NCI-H748 (cell line): ENCODE measurements around the gene PLPP4.

ENCODE experiments used
- DNase-seq: peaks from one replicate; lab custom pipeline; 2025; ENCODE audit not compliant: unreplicated experiment; lab: John Stamatoyannopoulos, UW

The PLPP4 gene

DNA sequence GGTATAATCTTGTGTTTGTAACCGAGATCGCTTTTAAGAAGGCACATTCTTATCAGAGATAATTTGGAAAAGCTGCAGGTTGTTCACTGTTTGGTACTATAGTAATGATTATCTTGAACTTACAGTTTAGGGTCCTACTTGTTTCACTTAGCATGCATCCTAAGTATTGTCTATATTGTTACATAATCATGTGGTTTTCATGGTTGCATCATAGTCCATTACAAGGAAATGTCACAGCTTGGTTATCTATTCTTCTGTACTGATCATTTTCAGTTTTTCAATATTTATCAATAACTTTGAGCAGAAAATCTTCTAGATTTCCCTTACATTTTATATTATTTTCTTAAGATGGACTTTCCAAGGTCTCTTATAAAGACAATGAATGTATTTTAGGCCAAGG is 116.3 kb downstream of the PLPP4 start:
- no peak for DNase-seq

DNA sequence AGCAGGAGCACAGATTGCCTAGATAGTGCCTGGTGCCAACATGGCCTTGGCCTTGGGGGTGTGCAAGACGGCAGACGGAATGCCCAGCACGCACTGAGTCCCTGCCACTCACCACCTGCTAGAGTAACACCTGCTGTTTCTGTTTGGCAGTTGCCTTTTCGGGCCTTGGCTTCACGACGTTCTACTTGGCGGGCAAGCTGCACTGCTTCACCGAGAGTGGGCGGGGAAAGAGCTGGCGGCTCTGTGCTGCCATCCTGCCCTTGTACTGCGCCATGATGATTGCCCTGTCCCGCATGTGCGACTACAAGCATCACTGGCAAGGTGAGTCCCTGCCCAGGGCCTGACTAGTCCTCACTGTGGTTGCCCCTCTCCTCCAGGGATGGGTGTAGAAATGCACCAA is 118.0 kb downstream of the PLPP4 start:
- no peak for DNase-seq

DNA sequence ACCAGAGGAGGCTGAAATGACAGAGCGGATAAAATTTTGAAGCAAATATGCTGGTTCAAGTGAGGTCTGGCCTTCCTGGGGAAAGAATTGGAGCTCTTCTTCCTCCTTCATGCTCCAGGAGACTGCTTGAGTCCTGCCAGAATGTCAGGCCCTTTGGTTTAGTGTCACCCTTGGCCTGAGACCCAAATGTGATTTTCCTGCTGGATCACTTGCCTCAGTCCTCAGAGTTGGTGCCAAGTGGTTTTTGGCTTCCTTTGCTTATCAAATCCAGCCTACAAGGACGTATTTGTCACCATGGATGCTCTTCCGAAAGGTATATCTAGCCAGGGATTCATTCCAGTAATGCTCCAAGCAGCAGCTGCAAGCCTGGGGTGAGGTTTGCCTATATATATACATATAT is 118.4 kb downstream of the PLPP4 start:
- DNase-seq = no peak

DNA sequence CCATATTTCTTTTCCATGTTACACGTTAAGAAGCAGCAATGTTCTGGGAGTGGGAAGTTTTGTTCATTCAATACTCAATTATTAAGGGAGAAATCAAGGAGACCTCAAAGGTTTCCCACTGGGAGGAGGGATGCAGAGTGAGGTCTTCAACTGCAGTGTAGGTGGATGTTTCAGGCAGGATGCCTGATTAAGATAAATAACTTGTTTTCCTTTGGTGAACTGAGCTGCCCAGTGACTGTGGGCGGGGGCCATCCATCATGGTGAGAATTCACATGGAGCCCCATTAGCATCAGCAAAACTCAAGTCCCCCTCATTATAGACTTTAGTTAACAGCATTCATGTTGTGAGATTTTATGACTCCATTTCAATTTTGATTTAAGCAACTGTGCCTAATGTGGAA is 121.1 kb downstream of the PLPP4 start:
- no peak for DNase-seq

DNA sequence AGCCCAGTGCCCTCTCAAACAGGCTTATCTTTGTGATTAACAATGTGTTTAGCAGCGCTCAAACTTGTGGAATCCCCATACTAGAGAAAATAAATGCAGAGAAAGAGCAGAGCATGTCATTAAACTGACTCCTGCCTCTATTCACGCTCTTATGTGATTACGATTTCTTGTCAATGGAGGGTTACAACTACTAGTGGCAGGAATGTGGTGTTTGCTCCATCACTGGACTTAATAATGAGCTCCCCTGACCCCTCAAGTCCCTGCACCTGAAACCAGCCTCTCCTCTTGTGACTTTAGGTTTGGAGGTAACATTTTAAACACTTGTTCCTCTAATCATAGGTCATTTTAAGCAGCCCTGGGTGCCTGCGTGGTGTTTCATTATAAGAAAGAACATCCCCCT is 121.9 kb downstream of the PLPP4 start:
- DNase-seq = no peak

DNA sequence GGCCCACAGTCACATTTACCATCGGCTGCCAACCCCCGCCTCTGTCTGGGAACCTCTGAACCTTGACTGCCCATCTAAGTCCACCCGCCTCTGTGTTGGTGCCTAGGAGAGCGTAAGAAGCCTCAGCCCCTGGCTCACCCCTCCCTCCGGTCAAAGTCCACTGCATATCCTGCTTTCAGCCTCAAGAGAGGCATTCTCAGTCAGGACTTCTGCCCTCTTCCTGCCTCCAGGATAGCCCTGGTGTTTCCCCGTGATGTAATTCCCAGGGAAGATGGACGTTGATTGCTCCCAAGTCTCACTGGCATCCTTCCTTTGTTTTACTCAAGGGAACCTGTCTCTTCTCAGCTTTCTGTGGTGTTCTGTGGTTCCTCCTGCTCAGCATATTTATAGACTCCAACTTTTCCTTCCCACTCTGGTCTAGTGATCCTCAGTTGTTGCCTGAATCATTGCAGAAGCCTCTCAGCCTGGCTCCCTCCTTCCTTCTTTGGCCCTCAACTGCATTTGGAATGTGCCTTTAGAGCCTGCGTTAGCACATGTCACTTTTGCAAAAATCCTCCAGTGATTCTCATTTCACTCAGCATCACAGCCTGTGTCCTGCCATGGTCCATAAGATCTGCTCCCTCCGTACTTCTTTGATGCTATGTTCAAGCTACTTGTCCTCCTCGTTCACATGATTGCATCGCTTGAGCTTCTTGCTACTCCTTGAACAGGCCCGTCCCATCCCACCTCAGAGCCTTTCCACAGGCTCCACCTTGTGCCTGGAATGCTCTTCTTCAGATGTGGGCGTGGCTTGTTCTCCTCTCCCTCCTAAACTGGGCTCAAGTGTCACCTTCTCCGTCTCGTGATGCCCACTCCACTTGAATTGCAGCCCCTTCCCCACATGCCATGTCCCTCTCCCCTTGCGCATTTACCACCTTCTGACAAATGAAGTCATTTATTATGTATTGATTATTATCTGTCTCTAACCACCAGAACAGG is 124.2 kb downstream of the PLPP4 start:
- no peak for DNase-seq

DNA sequence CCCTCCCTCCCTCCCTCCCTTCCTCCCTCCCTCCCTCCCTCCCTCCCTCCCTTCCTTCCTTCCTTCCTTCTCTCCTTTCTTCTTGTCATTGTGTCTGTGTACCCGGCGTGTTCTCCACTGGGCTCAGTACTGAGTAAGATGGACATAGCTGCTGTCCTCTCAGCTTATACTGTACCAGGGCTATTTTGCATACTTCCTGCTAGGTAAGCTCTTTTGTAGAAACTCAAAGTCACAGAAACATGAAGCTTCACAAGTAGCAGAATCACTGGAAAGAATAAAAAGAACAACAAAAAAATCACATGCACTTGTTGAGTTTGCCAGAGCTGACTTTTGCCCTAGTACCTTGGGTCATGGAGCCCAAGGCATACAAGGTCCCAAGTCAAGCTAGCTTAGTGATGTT is 125.7 kb downstream of the PLPP4 start:
- DNase-seq = no peak

DNA sequence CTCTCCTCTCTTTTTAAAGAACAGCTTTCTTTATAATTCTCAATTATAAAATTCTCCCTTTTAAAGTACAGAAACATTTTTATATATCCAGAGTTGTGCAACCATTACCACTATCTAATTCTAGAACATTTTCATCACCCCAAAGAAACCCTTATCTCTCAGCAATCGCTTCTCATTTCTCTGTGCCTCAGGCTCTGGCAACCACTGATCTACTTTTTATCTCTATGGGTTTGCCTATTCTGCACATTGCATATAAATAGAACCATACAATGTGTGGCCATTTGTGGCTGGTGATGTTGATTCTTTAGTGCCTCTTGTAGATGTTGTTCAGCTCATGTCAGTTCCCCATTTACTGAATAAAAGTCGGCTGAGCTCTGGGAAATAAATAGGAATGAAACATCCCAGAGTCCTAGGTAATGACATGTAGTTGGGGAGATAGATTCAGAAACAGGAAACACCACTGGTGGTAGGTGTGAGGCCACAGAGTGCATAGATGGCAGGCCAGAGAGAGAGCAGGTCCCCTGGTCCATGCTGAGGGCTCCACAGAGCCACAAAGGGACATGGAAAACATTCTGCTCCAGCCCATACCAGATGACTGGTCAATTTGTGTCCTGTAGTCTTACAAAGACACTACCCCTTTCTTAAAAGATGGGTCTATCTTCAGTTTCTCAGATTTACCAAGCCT is 126.5 kb downstream of the PLPP4 start:
- DNase-seq = no peak

DNA sequence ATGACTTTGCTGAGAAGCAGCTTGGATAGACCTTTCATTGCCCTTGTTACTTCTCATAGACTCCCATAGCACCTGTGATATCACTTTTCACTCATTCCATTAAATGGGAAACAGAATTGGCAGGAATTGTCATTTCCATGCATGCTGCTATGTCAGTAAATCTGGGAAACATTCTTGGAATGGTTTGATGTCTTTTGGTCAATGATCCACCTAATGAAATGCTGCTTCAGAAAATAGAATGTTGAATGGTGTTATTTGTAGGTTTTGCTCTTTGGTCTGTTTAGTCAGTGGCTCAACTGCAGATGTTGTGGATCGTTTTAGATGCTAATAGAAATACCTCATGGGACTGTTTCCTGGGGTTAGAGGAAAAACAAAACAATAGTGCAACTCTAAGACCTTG is 127.8 kb downstream of the PLPP4 start:
- no peak for DNase-seq

DNA sequence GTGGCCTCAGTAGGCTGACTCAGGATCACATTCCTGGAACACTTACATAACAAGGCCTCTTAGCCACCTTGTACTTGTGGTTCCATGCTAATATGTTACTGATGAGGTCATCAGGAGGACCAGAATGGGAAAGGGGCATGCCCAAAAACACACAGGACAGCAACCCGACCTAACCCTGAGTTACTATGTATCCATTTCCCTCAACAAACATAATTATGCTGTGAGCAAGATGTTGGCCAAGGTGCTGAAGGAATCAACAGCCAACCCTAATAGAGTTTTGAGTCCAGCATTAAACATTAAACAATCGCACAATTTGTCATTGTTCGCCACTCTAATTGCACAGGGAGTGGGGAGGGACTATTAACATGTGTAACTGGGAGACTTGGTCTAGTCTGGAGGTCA is 129.4 kb downstream of the PLPP4 start:
- no peak for DNase-seq

DNA sequence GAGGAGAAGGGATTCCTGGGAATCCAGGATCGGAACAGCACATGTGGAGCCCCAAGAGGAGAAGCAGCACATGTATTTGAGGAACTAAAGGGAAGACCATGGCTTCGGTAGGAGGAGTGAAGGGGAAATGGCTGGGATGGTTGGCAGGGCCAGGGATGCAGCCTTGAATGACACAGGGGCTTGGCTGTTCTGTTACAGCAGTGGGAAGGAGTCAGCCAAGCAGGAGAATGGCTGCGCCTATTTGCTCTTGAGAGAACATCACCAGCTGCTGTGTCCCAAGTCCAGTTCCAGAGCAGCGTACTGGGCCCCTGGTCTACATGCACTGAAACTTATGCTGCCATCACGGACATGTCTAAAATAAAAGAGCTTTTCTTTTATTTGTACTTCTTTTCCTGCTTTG is 130.0 kb downstream of the PLPP4 start:
- DNase-seq = no peak

DNA sequence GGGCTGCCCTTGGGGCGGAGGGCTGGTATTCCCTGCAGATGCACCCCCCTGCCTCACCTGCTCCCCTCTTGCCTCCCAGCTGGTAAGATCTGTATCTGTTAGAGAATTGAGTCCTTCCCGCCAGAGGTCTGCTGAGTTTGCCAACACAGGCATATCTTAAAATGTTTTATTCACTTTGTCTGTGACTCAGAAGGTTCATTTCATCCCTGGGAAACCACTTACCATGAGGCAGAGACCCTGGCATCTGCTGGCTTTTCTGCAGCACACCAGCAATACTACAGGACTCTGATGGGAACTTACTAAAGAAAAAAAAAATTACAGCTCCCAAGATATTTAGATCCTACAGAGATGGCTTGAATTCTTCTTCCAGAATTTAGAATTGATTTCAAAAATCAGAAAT is 131.3 kb downstream of the PLPP4 start:
- DNase-seq = no peak

DNA sequence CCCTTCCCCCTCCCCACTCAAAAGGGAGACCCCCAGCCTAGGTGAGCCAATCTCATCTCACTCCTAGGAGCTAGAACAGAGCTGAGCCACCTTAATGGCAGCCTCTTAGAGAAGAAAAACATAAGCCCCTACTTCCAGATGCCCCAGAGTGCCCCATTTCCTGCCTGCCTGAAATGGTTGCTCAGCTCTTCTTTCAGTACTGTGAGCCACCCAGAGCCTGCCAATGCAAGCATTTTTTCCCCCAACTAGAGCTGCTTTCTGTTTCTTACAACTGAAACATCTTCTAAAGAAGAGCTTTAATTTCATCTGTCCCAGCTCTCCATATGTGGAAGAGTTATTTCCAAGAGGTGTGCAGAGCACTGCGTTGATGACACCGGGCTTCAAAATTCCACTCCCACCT is 136.7 kb downstream of the PLPP4 start:
- no peak for DNase-seq

DNA sequence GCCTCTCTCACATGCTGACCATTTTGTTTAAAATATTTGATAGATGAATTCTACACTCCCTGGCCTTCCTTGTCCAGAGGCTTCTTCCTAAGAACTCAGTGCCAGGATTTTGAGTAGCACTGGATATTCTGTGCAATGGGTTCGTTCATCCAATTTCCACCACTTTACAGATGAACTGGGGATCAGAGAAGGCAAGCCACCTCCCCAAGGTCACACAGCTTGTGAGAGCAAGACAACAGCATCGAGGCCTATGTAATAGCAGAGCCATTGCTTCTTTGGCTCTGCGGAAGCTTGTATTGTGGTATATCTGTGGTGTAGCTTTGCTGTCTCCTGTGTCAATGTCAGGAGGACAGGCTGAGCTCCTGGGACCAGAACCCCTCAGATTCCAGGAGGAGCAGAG is 140.9 kb downstream of the PLPP4 start:
- no peak for DNase-seq

DNA sequence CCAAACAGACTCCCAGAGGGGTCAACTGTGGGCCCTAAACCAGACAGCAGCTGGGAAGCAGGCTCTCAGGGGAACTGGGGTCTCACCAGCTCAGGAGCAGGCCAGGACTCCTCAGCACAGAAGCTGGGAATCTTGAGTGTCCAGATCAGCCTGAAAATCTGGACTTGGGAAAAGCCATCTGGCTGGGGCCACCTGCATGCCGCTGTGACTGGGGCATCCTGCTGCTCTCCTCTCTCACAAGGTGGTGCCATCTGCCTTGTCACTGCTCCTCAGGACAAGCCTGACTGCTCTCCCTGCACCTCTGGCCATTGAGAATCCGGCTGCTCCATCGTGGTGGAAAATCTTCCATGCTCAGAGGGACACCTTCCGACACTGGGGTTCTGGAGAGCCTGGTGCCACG is 141.4 kb downstream of the PLPP4 start:
- peak; percentile 1 for DNase-seq

DNA sequence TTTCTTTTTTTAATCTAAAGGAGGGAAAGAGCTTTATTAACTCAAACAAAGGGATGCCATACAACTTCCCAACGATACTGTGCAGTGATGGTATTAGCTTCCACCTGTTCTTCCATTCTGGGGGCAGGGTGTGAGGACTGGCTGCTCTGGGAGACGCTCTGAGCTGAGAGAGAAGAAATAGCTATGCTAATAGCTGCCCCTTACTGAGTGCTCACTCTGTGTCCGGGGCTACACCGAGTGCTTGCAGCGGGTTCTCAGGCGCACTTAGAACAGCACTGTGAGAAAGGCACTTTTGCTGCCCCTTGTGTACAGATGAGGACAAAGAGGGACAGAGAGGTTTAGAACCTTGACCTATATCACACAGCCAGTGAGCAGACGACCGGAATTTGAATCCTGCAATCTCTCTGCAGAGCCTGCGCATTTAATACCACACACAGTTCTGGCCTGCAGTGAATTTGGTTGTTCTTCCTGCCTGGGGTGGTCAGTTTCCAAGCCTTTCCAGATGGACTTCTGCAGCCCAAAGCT is 142.2 kb downstream of the PLPP4 start:
- DNase-seq = no peak

DNA sequence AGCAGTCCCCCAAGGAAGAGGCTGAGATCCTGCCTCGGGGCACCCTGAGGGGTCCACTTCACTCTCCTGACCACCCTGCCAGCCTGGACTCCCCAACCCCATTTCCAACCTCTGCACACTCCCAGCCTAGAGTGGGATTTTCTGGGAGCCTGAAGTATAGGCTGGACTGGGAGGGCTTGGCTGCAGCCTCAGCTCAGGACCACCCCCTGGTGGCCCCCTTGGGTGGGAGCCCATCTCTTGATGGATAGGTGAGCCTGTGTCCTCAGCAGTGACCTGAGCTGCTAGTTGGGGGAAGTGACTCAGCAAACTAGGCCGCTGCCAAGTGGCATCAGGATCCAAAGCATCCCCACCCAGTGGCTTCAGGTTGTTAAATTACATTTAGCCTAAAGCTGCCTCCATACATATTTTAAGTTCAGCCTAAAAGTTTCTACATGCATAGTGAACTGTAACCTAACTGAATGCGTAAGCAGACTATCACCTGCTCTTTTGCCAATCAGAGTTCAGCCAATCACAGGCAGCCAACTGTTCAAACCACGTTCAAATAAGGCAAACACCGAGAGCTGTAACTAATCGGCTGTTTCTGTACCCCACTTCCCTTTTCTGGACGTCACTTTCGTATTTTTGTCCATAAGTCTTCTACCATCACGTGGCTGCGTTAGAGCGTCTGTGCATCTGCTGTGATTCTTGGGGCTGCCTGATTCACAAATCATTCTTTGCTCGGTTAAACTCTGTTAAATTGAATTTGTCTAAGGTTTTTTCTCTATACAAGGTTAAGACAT is 144.0 kb downstream of the PLPP4 start:
- DNase-seq = no peak

DNA sequence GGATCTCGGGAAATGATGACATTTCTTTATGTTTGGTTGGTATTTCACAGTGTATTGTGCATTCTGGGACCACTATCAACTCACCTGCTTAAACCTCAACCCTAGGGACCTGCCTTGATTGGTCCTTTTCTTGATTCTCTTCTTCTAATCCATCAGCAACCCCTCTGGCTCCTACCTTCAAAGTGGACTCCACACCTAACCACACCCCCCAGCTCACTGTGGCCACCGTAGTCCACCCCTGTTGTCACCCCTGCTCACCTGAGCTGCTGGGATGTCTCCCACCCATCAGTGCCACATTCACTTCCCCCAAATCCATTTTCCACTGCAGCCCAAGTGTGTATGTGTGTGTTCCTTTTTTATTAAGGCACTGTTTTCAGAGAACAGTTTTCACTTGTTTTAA is 145.0 kb downstream of the PLPP4 start:
- DNase-seq = no peak

DNA sequence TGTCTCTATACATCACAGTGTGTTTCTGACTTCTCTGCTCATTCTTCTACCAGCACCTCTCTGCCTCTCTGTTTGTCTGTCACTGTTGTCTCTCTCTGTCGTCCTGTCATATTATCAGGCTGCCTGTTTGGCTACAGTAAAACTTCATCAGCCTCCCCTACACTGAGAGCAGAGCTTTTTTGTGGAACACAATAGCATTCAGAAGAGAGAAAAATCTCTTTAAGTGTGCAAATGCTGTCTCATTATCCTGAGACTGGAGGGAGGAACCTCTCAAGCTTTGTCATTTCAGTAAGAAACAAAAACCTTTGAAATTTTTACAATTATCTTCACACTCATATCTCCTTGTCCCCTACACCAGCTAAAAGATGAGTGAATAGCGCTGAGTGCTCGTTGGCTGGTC is 148.4 kb downstream of the PLPP4 start:
- no peak for DNase-seq

DNA sequence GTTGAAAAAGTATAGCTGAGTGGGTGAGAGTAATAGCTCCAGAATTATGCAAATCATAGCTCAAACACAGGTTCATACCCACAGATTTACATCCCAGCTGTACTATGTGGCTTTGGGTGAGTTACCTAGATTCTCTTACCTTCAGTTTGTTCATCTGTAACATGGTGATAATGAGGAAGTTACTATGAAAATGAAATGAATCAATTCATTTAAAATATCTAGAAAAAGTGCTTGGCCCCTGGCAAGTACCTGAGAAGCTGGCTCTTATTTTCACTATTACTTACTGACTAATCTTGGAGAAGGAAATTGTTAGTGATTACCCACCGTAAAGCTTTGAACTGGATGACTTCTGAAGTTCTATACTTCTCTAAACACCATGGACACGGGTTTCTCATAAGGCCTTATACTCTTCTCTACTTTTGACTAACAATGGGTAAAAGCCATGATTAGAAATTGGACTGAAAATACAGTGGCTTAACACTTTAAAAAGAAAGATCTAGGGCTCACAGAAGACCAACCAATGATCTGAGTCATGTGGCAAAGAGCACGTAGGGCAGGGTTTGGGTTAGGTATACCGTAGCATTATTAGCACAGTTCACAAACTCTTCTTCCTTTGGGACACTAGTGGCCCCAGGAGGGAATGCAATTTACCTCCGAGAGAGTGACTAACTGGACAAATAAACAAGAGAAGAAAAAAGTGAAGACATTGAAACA is 149.2 kb downstream of the PLPP4 start:
- DNase-seq = no peak
